Pancreas (tissue), 10 donors: ENCODE results near the gene KSR1. TPM values are rescaled to one million over a fixed set of nuclear protein-coding genes. Genes with fewer than 3 reads are reported as not detected.

Experiments used
- ATAC-seq, 4 donors: fragments of 200-7000 bp; cut with Tn5 transposase; one replicate each; pipeline versions ENCODE4 v1.8.0 to v1.9.1; 2020; ENCODE audit warnings: mild to moderate bottlenecking in 4 of 4, moderate library complexity in 4 of 4
- DNase-seq, 6 donors: peaks; one replicate each; pipeline ENCODE4 v3.0.0-alpha.2; 2020
- FAIRE-seq: peaks from 2 replicates; lab custom pipeline; 2012; peaks lifted over from hg19 to GRCh38; lab: Jason Lieb, UNC
- H3K27ac ChIP-seq, 4 donors: fragments of 200-600 bp; sonication (generic); 1 replicate in 3 of 4; 2 replicates in 1 of 4; pipeline versions ENCODE4 v1.5.0 to v1.8.0; 2020
- H3K27me3 ChIP-seq, 4 donors: fragments of 200-600 bp; one replicate each; pipeline ENCODE4 v1.8.0; 2021
- H3K36me3 ChIP-seq, 3 donors: fragments of 200-600 bp; sonication (generic) in 1 of 3; one replicate each; pipeline versions ENCODE4 v1.5.0 to v1.8.0; 2020 to 2021
- H3K4me1 ChIP-seq, 3 donors: fragments of 200-600 bp; one replicate each; pipeline ENCODE4 v1.8.0; 2021
- H3K4me3 ChIP-seq, 4 donors: fragments of 200-600 bp; sonication (generic) in 2 of 4; one replicate each; pipeline versions ENCODE4 v1.5.0 to v1.8.0; 2020 to 2021
- H3K9me3 ChIP-seq, 4 donors: fragments of 200-600 bp; one replicate each; pipeline ENCODE4 v1.8.0; 2021
- CTCF ChIP-seq, 4 donors: fragments of 200-600 bp; sonication (generic) in 3 of 4; IDR thresholded peaks; one replicate each; pipeline versions ENCODE4 v1.5.0 to v1.8.0; 2021; ENCODE audit warnings: antibody characterized with exemption in 4 of 4
- WGBS, 2 donors: extraction: QIAGEN DNeasy Blood & Tissue Kit; methylation state at CpG; one replicate each; pipeline ENCODE4 v1.1.7; 2013; 5-methylcytosine and 5-hydroxymethylcytosine counted together
- intact Hi-C, 3 donors: fragments of 100-400 bp; cut with DNase I; formaldehyde crosslinking; loops; one replicate each; pipeline versions ENCODE4 v1.11.1 to v1.14.2; 2022
- polyA plus RNA-seq, 2 donors: library from polyadenylated mRNA; stranded (reverse); fragments of 200-250 nt; gene quantifications; one replicate each; pipeline ENCODE4 v1.2.3, GENCODE V29; 2013
- total RNA-seq, 6 donors: library from RNA; stranded (reverse); fragmentation: NEBNext Ultra II Directional in 4 of 6; extraction: Animal tissue kit (Norgen Biotek cat#: 25700) in 4 of 6; gene quantifications; one replicate each; pipeline versions ENCODE4 v1.2.1 to v1.2.4, GENCODE V29; 2021 to 2023
- donor health status: healthy with polysubstance abuse.
- donor health status: DM: no; HTN: no; CAD: no; lungs with moderate emphysema.
- donor health status: DM: no; HTN: no; CAD: no.
- donor health status: control.
- donor health status: control.
- donor health status: Bipolar disorder and iron deficiency.
- donor health status: DM: yes; HTN: yes; CAD: no.
- donor health status: DM: no; HTN: no; CAD: no.
- donor health status: DM: no; HTN: no; CAD: no.
- donor health status: DM: yes; HTN: yes; CAD: no.

KSR1 gene
- total and polyA plus RNA-seq, 8 donors, result 68.2 to 139 (median 103) TPM

GRCh38 chr17:27581016-27581415 is 124.8 kb downstream of the KSR1 start:
- Histone ChIP-seq H3K4me1 (peaks cover 30 to 38% (median 35%) of the 10 kb centered on the region in 3 donors), H3K27me3 (no peaks in the 10 kb centered on the region), H3K4me3 (no peak overlapping the region), H3K27ac (peak overlapping the region in 2 of 4 donors; percentile 10 to 33), H3K9me3 (no peaks in the 10 kb centered on the region), H3K36me3 (peaks cover 0 to 18% (median 5%) of the 10 kb centered on the region in 3 donors)
- no peak for ATAC-seq
- no peak for TF ChIP-seq CTCF (IDR thresholded peaks at IDR 0.05)
- WGBS, 2 donors, result 83 to 84% methylated on average over 6 of the region's 6 CpGs
- DNase-seq, result no peak
- FAIRE-seq, result no peak
- intact Hi-C loops, result loop anchor here in 1 of 3 donors (10.0 kb wide), 2 partner anchors 46 to 126 kb away; partner anchors contain the start of gene KSR1

GRCh38 chr17:27582696-27583095 is 126.4 kb downstream of the KSR1 start:
- no peak overlapping the region for H3K27ac ChIP-seq
- peaks cover 13 to 24% (median 18%) of the 10 kb centered on the region in 3 donors for H3K4me1 ChIP-seq
- 82 to 86% methylated on average over 18 of the region's 18 CpGs for WGBS, 2 donors
- H3K27me3 ChIP-seq, result no peaks in the 10 kb centered on the region
- no peak for FAIRE-seq
- H3K4me3 ChIP-seq, result no peak overlapping the region
- intact Hi-C loops, result loop anchor here in 1 of 3 donors (10.0 kb wide), 2 partner anchors 48 to 128 kb away; partner anchors contain the start of gene KSR1
- H3K9me3 ChIP-seq, result no peaks in the 10 kb centered on the region
- ATAC-seq, result no peak
- H3K36me3 ChIP-seq, result peaks cover 0 to 25% (median 10%) of the 10 kb centered on the region in 3 donors
- TF ChIP-seq CTCF (IDR thresholded peaks at IDR 0.05), result no peak
- peak in 1 of 6 donors; percentile 61 for DNase-seq

- ATAC-seq (no peak), DNase-seq (no peak), FAIRE-seq (no peak)
- H3K27me3 ChIP-seq, result no peaks in the 10 kb centered on the region
- no peaks in the 10 kb centered on the region for H3K9me3 ChIP-seq
- no peak overlapping the region for H3K27ac ChIP-seq
- peaks cover 0 to 7% (median 3%) of the 10 kb centered on the region in 3 donors for H3K4me1 ChIP-seq
- TF ChIP-seq CTCF (IDR thresholded peaks at IDR 0.05), result no peak
- H3K4me3 ChIP-seq, result no peak overlapping the region
- WGBS, 2 donors, result 81 to 90% methylated on average over 9 of the region's 9 CpGs
- peaks cover 0 to 46% (median 14%) of the 10 kb centered on the region in 3 donors for H3K36me3 ChIP-seq
- intact Hi-C loops, result loop anchor here in 1 of 3 donors (10.0 kb wide), 2 partner anchors 50 to 130 kb away; partner anchors contain the start of gene KSR1
Observed at GRCh38 chr17:27585153-27585681, 129.0 kb downstream of the KSR1 start.

GRCh38 chr17:27585792-27586191 is 129.5 kb downstream of the KSR1 start:
- no peaks in the 10 kb centered on the region for H3K9me3 ChIP-seq
- peaks cover 0 to 52% (median 14%) of the 10 kb centered on the region in 3 donors for H3K36me3 ChIP-seq
- DNase-seq (no peak), ATAC-seq (no peak), FAIRE-seq (no peak)
- TF ChIP-seq CTCF (IDR thresholded peaks at IDR 0.05), result no peak
- intact Hi-C loops, result loop anchor here in 1 of 3 donors (10.0 kb wide), 2 partner anchors 51 to 131 kb away; partner anchors contain the start of gene KSR1
- H3K27ac ChIP-seq, result no peak overlapping the region
- 84 to 85% methylated on average over 5 of the region's 5 CpGs for WGBS, 2 donors
- no peak overlapping the region for H3K4me3 ChIP-seq
- peaks cover 0 to 4% (median 1%) of the 10 kb centered on the region in 3 donors for H3K4me1 ChIP-seq
- no peaks in the 10 kb centered on the region for H3K27me3 ChIP-seq
